Measurements from ENCODE around the gene KCTD14.

DNA sequence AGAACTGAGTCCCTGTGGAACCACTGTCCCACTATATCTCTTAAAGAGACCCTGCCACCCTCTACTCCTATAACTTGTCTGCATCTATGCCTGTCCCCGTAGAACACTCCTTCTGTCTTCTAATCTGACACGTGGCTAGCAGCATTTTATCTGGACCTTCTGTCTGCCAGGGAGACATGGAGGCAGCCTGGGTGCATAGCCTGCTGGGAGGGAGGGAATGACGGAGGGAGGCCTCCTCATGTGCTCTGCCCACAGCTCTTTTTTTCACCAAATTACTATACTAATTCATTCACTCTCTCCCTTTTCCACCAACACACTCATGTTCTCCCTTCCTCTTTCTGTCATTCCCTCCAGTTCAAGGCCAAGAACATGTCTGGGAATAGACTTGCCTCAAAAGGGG, 33.0 kb upstream of the KCTD14 start:
- TF ChIP-seq, protein P1, sequence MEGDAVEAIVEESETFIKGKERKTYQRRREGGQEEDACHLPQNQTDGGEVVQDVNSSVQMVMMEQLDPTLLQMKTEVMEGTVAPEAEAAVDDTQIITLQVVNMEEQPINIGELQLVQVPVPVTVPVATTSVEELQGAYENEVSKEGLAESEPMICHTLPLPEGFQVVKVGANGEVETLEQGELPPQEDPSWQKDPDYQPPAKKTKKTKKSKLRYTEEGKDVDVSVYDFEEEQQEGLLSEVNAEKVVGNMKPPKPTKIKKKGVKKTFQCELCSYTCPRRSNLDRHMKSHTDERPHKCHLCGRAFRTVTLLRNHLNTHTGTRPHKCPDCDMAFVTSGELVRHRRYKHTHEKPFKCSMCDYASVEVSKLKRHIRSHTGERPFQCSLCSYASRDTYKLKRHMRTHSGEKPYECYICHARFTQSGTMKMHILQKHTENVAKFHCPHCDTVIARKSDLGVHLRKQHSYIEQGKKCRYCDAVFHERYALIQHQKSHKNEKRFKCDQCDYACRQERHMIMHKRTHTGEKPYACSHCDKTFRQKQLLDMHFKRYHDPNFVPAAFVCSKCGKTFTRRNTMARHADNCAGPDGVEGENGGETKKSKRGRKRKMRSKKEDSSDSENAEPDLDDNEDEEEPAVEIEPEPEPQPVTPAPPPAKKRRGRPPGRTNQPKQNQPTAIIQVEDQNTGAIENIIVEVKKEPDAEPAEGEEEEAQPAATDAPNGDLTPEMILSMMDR (conservative IDR thresholded peaks at IDR 0.05; ENCODE audit: low read depth, low read length): no peak
- TF ChIP-seq EZH2 (IDR thresholded peaks at IDR 0.05; ENCODE audit: low read length, unreplicated experiment): no peak
- no peak for TF ChIP-seq EZH2phosphoT487 (IDR thresholded peaks at IDR 0.05; ENCODE audit: borderline replicate concordance, low read length)

All from PC-3 (cell line).